GM11168 (cell line): ENCODE data around the gene HPCAL4.

Source experiments
- in situ Hi-C: fragments of 300-500 bp; cut with MboI; formaldehyde crosslinking; loops from one replicate; pipeline ENCODE4 v1.12.0; 2022; ENCODE audit warnings: low sequenced_read_pairs; ENCODE audit not compliant: unreplicated experiment

Gene HPCAL4

GRCh38 chr1:39680751-39681150 is 10.5 kb downstream of the HPCAL4 start:
- in situ Hi-C loops = no loop called here

DNA sequence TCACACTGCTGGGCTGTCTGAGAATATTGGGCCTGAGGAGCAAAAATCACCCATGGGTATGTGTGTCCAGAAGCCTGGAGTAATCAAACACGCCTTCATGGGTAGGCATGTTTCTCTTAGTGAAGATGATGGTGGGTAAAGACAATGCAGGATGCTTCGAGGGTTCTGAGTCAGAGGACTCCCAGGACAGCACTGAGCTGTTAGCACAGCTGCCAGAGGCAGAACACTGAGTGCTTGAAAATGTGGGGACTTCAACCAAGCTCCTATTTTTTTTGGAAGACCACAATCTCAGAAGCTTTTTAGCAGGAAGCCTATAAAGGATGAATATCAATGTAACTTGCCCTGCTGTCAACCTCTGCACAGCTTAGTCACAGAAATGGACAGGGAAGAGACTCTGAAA is 11.4 kb downstream of the HPCAL4 start:
- in situ Hi-C loops = no loop called here

GRCh38 chr1:39678889-39679288 is 12.3 kb downstream of the HPCAL4 start:
- in situ Hi-C loops = no loop called here

GRCh38 chr1:39677645-39678044 is 13.6 kb downstream of the HPCAL4 start:
- in situ Hi-C loops = no loop called here

DNA sequence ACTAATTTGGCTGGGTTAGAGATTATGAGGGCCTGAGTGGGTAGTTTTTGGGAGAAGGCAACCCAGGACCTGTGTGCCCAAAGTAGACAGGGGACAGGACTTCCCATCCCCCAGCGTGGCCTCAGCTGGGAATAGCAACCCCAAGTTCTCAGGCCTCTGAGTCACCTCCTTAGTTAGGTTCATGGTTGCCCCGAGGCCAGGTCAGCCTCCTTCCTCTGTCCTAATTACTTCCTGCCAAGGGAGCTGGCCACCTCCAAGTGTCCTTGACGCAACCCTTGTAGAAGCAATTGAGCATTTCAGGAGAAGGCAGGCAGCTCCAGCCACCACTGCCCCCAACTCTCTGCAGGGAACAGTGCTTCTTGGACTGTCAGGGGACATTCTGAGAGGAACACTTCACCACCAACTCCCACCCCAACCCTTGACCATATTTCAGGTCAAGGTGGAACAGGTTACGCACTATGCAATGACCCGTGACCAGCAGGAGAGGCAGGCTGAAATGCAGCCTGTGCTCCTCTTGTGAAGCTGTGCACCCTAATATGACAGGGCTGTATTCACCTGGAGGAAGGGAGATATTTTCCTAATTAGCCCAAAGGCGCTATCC is 14.2 kb downstream of the HPCAL4 start:
- in situ Hi-C loops = no loop called here

DNA sequence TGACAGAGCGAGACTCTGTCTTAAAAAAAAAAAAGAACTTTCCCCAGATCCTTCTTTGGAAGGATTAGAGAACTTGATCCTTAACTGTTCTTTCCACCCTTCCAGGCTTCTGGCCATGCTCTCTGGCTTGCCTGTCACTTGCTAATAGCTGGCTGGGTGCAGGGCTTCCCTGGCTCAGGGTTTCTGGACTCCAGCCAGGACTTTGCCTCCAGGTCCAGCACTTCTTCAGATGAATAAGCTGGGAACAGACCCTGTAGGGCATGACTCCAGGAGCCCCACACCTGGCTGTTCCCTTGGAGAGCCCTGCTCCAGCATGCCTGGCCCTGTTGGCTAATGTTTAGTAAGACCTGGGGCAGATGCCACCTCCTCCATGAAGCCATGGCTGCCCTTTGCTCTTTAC is 16.0 kb downstream of the HPCAL4 start:
- in situ Hi-C loops = no loop called here

DNA sequence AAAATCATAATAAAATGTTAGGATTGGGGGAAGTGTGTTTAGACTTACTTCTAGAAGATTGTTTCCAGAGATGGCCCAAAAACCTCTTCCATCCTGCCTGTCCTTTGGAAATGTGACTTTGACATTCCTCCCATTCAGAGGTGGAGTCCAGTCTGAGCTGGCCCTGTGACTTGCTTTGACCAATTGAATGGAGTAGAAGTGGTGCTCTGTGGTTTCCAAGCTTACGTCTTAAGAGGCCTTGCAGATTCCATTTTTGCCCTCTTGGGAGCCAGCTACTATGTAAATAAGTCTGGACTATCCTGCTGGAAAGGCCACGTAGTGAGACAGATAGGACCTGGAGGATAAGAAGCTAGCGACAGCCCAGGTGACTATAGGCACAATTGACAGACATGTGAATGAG is 18.0 kb downstream of the HPCAL4 start:
- in situ Hi-C loops = no loop called here

- in situ Hi-C loops = no loop called here
Observed at GRCh38 chr1:39672551-39672947, 18.7 kb downstream of the HPCAL4 start.

- in situ Hi-C loops = no loop called here
Observed at GRCh38 chr1:39671793-39672550, 19.3 kb downstream of the HPCAL4 start, which contains the start of gene NT5C1A. TSS of gene NT5C1A (minus strand) at chr1:39672107. CDS start at chr1:39672038, 69 bp downstream.

- in situ Hi-C loops = no loop called here
Observed at GRCh38 chr1:39671433-39671792, 19.8 kb downstream of the HPCAL4 start.

DNA sequence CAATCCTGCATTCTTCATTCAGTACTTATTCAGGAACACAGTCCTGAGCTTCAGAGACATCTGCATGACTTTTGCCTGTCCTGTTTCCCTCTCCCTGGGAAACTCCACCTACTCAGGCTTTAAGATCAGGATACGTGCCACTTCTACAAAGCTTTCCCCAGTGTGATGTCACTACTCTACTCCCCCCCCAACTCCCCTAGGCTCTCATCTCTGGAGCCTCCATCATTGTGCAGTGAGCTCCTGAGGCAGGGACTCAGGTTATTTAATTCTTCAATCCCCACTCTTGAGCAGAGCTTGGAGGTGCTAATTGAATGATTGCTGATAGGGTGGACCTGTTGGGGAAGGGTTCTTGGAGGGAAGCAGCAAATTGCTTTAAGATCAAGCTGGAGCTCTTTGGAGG is 20.5 kb downstream of the HPCAL4 start:
- in situ Hi-C loops = no loop called here

DNA sequence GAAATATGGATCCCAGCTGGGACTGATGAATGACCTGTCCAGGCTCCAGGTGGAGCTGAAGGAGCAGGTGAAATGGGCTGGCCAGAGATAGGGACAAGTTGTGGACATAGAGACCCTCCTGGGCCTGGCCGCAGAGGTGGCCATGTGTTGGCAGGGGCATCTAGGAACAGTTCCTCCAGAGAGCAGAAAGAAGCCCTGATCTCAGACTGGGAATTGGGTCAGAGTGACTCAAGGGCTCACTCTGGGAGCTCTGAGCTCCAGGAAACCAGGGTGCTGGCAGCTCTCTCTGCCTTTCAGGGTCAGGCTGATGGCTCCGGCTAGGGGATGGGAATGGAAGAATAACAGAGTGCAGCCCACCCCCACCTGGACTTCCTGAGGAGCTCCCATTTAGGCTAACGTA is 22.3 kb downstream of the HPCAL4 start:
- in situ Hi-C loops = loop anchor here (10.0 kb wide), 1 partner anchor 56 kb away; no protein-coding TSS in a partner anchor

GRCh38 chr1:39668111-39668510 is 23.1 kb downstream of the HPCAL4 start:
- in situ Hi-C loops = loop anchor here (10.0 kb wide), 1 partner anchor 57 kb away; no protein-coding TSS in a partner anchor

GRCh38 chr1:39666772-39667171 is 24.5 kb downstream of the HPCAL4 start:
- in situ Hi-C loops = loop anchor here (10.0 kb wide), 1 partner anchor 58 kb away; no protein-coding TSS in a partner anchor

DNA sequence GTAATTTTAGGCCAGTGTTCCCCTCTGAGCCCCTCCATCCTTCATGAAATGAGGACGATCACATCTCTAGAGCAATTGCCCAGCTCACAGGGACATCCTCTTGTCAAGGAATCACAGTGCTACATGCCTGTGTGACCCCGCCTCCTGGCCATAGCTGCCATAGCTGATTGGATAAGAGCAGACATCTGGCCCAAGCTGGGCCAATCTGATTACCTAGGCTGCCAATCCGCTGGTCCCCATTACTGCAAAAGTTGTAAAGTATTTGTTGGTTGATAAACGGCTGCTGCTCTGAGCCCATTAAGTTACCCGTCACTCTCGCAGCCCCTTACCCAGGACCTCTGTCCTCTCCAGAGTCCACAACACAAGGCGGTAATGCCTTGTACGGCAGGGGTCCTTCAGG is 27.7 kb downstream of the HPCAL4 start:
- in situ Hi-C loops = loop anchor here (10.0 kb wide), 1 partner anchor 61 kb away; no protein-coding TSS in a partner anchor

GRCh38 chr1:39662861-39663260 is 28.4 kb downstream of the HPCAL4 start:
- in situ Hi-C loops = loop anchor here (10.0 kb wide), 1 partner anchor 62 kb away; no protein-coding TSS in a partner anchor

GRCh38 chr1:39659538-39659937 is 31.7 kb downstream of the HPCAL4 start:
- in situ Hi-C loops = loop anchor here (5.0 kb wide), 1 partner anchor 42 kb away; no protein-coding TSS in a partner anchor

DNA sequence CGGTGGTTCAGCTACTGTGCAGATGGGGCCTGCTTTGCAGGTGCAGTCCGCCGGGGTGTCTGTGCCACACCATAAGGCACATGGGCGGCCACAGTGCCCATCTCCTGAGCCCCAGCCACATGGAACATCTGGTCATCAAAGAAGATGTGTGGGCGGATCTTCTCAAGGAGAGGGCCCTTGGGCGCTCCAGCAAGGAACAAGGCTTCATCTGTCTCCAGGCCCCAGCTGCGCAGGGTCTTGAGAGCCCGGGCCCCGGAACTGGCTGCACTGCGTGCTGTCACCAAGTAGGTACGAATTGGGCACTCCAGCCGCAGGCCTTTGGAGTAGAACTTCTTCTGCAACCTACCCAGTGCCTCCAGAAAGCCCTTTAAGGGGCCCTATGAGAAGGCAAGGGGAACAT is 32.1 kb downstream of the HPCAL4 start:
- in situ Hi-C loops = loop anchor here (5.0 kb wide), 1 partner anchor 42 kb away; no protein-coding TSS in a partner anchor

DNA sequence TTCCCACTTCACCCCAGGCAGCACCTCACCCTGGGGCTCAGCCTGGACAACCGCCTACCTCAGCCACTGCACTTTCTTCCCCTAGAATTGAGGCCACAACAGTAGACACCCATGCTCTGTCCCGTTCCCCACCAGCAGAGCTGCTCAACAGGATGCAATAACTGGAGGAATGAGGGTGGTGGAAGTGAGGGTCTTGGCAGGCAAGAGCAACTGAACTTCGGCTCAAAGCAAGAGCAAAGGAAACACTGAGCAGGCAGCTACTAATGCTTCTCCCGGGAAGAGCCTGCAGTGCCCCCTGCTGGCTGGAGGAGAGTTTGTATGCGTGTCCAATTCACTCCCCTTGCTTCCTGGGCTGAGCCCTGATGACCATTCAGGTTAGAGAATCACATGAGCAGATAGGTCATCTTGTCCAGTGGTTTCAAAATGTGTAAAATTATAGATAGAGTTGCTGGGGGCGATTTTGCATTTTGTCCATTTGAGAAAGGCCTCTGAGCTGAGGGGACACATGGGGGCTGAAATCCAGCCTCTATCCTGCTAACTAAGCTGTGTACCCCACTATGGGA is 33.2 kb downstream of the HPCAL4 start:
- in situ Hi-C loops = loop anchor here (5.0 kb wide), 1 partner anchor 41 kb away; no protein-coding TSS in a partner anchor

GRCh38 chr1:39657402-39657801 is 33.8 kb downstream of the HPCAL4 start:
- in situ Hi-C loops = loop anchor here (5.0 kb wide), 1 partner anchor 40 kb away; no protein-coding TSS in a partner anchor

- in situ Hi-C loops = loop anchor here (5.0 kb wide), 1 partner anchor 39 kb away; no protein-coding TSS in a partner anchor
Observed at GRCh38 chr1:39656391-39656790, 34.8 kb downstream of the HPCAL4 start.
